GM18858 (cell line): ENCODE data around the gene KATNIP.

Source experiments
- ATAC-seq: cut with Tn5 transposase; IDR thresholded peaks from one replicate; pipeline ENCODE4 v1.9.1; 2021; ENCODE audit not compliant: unreplicated experiment

Gene KATNIP

DNA sequence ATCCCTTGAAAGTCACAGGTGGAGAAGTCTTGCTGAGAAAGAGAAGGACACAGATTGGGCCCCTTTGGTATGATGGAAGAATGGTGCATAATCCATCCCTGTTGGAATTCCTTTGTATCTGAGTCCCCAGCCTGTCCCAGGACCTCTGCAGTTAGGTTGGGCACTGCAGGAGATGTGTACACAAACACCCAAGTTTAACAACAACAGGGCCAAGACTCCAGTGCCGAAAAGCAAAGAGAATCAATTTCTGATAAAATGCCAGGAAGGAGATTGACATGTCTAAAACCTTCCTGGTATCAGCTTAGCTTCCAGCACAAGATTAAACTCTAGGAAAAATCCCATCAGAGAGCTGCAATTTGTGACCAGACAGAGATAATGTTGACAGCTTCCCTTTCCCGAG lies 32.9 kb downstream of the KATNIP start:
- ATAC-seq, result no peak

- ATAC-seq, result no peak
These were observed 33.7 kb downstream of the KATNIP start for GRCh38 chr16:27583634-27584033.

DNA sequence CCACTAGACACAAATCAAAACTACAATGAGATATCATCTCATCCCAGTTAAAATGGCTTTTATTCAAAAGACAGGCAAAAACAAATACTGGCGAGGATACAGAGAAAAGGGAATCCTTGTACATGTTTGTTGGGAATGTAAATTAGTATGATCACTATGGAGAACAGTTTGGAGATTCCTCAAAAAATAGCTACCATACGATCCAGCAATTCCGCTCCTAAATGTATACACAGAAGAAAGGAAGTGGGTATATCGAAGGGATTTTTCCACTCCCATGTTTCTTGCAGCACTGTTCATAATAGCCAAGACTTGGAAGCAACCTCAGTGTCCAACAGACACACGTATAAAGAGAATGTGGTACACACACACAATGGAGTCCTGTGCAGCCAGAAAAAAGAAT lies 35.3 kb downstream of the KATNIP start:
- no peak for ATAC-seq

GRCh38 chr16:27586711-27587110 lies 36.8 kb downstream of the KATNIP start:
- ATAC-seq, result no peak

GRCh38 chr16:27588057-27588456 lies 38.1 kb downstream of the KATNIP start:
- ATAC-seq, result no peak

GRCh38 chr16:27591837-27592236 lies 41.9 kb downstream of the KATNIP start:
- no peak for ATAC-seq

DNA sequence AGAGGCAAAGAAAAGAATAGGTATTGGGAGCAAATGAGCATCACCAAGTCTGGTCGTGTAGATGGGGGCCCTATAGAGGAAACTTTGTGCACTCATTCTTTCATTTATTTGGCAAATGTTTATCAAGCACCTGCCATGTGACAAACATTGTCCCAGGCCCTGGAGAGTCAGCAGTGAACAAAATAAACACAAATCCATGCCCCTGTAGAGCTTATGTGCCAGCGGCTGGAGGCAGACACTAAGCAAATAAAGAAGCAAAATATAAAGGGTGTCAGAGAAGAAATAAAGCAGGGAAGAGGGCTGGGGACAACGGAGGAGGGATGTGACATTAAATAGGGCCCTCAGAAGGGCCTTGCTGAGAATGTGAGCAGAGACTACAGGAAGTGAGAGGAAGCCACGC lies 45.5 kb downstream of the KATNIP start:
- no peak for ATAC-seq

- no peak for ATAC-seq
These were observed 46.0 kb downstream of the KATNIP start for GRCh38 chr16:27595993-27596392.

GRCh38 chr16:27596411-27596810 lies 46.5 kb downstream of the KATNIP start:
- no peak for ATAC-seq

DNA sequence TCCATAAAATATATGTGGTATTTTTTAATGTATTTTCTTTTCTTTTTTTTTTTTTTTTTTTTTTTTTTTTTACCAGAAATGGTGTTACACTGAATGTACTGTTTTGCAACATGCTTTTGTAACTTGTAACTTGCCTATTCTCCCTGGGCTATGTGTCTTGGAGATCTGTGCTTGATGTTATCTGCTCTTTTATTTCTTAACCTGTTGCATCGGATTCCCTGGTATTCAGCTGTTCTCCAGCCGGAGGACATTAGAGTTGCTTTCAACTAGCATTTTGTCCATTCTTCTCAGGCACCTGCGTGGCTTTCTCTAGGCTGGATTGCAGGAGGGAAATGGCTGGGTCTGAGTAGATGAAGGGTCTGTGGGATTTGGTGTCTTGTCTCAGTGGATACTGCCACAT lies 47.4 kb downstream of the KATNIP start:
- ATAC-seq, result no peak

DNA sequence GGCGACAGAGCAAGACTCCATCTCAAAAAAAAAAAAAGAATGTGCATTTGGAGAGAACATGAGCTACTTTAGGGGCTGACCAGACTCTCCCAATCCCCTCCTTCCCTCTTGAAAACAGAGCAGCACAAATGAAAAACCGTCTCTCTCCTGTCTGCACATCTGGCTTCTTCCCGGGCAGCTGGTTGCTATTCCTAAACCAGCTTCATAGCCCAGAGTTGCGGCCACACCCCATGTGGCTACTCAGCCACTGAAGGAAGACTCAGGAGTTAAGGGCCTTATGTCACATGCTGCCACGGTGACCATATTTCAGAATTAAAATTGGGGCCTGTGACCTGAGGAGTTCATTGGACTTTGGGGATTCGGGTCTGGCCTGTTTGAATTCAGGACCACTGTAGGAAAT lies 48.3 kb downstream of the KATNIP start:
- ATAC-seq, result no peak

DNA sequence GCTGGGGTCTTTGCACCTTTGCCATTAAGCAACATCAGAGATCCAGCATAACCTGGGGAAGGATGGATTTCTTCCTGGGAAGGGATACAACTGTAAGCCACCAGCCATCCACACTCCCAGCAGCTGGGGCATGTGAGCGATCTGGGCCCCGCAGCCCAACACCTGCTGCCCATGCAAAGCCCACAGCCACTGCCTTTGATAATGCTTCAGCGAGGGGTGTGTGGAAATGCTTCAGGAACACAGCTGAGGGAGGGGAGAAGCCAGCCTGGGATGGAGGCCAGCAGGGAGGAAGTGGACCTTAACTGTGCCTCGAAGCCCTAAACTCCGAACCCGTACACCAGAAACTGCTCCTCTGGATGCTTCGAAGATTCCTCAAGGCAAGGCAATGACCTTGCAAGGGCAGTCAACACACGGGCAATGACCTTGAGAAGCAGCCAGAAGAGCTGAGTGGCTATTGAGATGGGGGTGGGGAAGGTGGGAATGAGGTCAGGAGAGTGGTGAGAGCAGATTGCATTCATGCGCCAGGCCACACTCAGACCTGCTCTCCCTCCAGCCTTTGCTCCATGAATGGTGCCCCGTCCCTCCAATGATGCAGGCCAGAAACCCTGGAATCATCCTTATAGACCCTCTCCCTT lies 49.1 kb downstream of the KATNIP start:
- ATAC-seq, result no peak

GRCh38 chr16:27599606-27600005 lies 49.7 kb downstream of the KATNIP start:
- ATAC-seq, result no peak
